ENCODE data around the gene ARVCF.

DNA sequence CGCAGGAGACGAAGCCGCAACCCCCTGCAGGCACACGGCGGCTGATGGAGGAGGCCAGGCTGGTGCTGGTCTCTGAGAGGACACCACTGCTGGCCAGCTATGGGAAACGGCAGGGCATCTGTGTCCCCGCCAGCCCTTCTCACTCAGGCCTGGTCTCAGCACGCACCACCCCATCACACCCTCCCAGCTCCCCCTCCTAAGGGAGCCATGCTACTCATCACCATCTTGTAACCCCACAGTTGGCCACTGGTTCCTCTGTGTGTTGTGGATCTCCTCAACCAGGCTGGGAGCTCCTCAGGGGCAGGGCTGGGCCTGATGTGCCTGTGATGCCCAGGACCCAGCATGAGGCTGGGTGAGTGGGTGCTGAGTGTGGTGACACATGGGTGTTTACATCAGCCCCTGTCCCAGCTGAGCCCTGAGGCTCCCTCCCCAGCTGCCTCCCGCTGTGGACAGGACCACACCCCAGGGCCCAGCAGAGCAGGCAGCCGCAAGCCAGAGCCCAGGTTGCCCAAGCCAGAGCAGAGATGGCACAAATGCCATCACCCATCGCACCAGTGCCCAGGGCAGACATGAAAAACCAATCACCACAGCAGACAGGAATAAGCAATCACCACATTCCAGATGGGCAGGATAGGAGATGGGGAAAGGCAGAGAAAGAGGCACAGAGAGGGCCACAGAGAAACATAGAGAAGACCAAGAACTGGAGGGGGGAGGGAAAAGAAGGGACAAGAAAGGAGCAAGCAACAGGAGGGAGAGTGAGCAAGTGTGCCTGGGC is 8.2 kb downstream of the ARVCF start:
- TF ChIP-seq EZH2 (IDR thresholded peaks at IDR 0.05; ENCODE audit: low read depth, low read length, severe bottlenecking) = no peak
- TF ChIP-seq POLR2A (IDR thresholded peaks at IDR 0.05; ENCODE audit: control extremely low read depth in 1 of 2, low read depth in 2 of 2, low read length in 2 of 2) = no peak
- TF ChIP-seq, protein P1, sequence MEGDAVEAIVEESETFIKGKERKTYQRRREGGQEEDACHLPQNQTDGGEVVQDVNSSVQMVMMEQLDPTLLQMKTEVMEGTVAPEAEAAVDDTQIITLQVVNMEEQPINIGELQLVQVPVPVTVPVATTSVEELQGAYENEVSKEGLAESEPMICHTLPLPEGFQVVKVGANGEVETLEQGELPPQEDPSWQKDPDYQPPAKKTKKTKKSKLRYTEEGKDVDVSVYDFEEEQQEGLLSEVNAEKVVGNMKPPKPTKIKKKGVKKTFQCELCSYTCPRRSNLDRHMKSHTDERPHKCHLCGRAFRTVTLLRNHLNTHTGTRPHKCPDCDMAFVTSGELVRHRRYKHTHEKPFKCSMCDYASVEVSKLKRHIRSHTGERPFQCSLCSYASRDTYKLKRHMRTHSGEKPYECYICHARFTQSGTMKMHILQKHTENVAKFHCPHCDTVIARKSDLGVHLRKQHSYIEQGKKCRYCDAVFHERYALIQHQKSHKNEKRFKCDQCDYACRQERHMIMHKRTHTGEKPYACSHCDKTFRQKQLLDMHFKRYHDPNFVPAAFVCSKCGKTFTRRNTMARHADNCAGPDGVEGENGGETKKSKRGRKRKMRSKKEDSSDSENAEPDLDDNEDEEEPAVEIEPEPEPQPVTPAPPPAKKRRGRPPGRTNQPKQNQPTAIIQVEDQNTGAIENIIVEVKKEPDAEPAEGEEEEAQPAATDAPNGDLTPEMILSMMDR (IDR thresholded peaks at IDR 0.05; ENCODE audit: control extremely low read depth in 1 of 3, insufficient read depth in 1 of 3, low read depth in 1 of 3, low read length in 3 of 3) = no peak
- no peak for TF ChIP-seq SP1 (IDR thresholded peaks at IDR 0.05; ENCODE audit: low read depth, low read length)
- TF ChIP-seq CREB1 (IDR thresholded peaks at IDR 0.05) = no peak
- TF ChIP-seq CHD1 (IDR thresholded peaks at IDR 0.05; ENCODE audit: low read depth, low read length) = no peak
- TF ChIP-seq BRCA1 (IDR thresholded peaks at IDR 0.05; ENCODE audit: low read depth, low read length) = no peak
- TF ChIP-seq SIN3A (conservative IDR thresholded peaks at IDR 0.05 in 1 of 2, IDR thresholded peaks at IDR 0.05 in 1 of 2; ENCODE audit: low read depth in 1 of 2, low read length in 2 of 2) = no peak
- no peak for TF ChIP-seq TBP (IDR thresholded peaks at IDR 0.05; ENCODE audit: low read depth, low read length)
- no peak for TF ChIP-seq TAF1 (IDR thresholded peaks at IDR 0.05; ENCODE audit: low read depth, low read length)
